ENCODE measurements around the gene CCL2. TPM values are rescaled to one million over a fixed set of nuclear protein-coding genes. Genes with fewer than 3 reads are reported as not detected.

The CCL2 gene
- total RNA-seq, 1 experiment from 2014 or later = 1.4 TPM

DNA sequence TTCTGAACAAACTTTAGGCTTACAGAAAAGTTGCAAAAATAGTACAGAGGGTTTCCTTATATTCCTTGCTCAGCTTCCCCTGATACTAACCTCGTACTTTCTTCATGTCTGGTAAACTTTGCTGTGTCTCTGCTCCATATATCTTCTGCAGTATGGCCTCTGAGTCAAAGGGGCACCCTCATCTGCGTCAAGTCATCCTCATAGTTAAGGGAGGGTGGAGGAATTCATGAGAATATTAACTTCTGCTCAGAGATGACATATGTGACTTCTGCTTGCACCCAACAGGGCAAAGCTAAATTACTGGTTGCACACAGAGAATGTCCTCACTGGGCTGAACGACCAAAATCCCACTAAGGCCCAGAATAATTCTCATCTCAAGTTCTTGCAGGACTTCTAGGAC is 10.6 kb downstream of the CCL2 start:
- Mint-ChIP-seq H3K36me3 (ENCODE audit: insufficient read depth in 1 of 3, low read depth in 3 of 3) (no peaks in the 10 kb centered on the region), H3K27ac (no peak overlapping the region), H3K27me3 (ENCODE audit: low read depth) (peaks cover 18% of the 10 kb centered on the region), H3K4me1 (no peaks in the 10 kb centered on the region), H3K4me3 (no peak overlapping the region), H3K9me3 (no peaks in the 10 kb centered on the region)
- H3K79me2 ChIP-seq (ENCODE audit: insufficient read depth, low read length) = no peaks in the 10 kb centered on the region
- no peak overlapping the region for H3K14ac ChIP-seq (ENCODE audit: insufficient read depth, low read length)
- no peak overlapping the region for H2BK15ac ChIP-seq (ENCODE audit: low read depth, low read length)
- no peak overlapping the region for H3K9ac ChIP-seq (ENCODE audit: extremely low read depth, insufficient read length, low read length)
- H3K18ac ChIP-seq (ENCODE audit: insufficient read length, low read depth, low read length) = no peak overlapping the region
- H3K4me2 ChIP-seq (ENCODE audit: insufficient read depth, insufficient read length, low read length) = no peak overlapping the region
- H2BK120ac ChIP-seq (ENCODE audit: low read depth, low read length, poor library complexity, severe bottlenecking) = no peak overlapping the region
- H3K56ac ChIP-seq (ENCODE audit: insufficient read length, low read depth, low read length) = no peak overlapping the region
- H2BK20ac ChIP-seq (ENCODE audit: low read depth, low read length, poor library complexity, severe bottlenecking) = no peak overlapping the region
- no peak overlapping the region for H4K8ac ChIP-seq (replicated peaks; ENCODE audit: insufficient read length, low read depth, low read length)
- no peak overlapping the region for H4K5ac ChIP-seq (ENCODE audit: insufficient read length, low read depth, low read length)
- no peaks in the 10 kb centered on the region for H3K79me1 ChIP-seq (ENCODE audit: insufficient read depth, low read depth, low read length, poor library complexity, severe bottlenecking)
- H3T11ph ChIP-seq (ENCODE audit: low read length) = no peak overlapping the region
- no peaks in the 10 kb centered on the region for H3K9me3 ChIP-seq (ENCODE audit: control insufficient read depth, low read depth, low read length)
- no peak overlapping the region for H2AFZ ChIP-seq (ENCODE audit: low read length)
- no CpG with 5 or more reads among the region's 3 CpGs for WGBS (ENCODE audit: extremely low coverage, insufficient read length, low lambda C conversion rate)
- H3K4me1 ChIP-seq (ENCODE audit: insufficient read depth, low read length) = no peaks in the 10 kb centered on the region
- no peaks in the 10 kb centered on the region for H4K20me1 ChIP-seq (ENCODE audit: control insufficient read depth, insufficient read depth, insufficient read length)
- TF ChIP-seq, protein P1, sequence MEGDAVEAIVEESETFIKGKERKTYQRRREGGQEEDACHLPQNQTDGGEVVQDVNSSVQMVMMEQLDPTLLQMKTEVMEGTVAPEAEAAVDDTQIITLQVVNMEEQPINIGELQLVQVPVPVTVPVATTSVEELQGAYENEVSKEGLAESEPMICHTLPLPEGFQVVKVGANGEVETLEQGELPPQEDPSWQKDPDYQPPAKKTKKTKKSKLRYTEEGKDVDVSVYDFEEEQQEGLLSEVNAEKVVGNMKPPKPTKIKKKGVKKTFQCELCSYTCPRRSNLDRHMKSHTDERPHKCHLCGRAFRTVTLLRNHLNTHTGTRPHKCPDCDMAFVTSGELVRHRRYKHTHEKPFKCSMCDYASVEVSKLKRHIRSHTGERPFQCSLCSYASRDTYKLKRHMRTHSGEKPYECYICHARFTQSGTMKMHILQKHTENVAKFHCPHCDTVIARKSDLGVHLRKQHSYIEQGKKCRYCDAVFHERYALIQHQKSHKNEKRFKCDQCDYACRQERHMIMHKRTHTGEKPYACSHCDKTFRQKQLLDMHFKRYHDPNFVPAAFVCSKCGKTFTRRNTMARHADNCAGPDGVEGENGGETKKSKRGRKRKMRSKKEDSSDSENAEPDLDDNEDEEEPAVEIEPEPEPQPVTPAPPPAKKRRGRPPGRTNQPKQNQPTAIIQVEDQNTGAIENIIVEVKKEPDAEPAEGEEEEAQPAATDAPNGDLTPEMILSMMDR (conservative IDR thresholded peaks at IDR 0.05) = no peak
- H2BK12ac ChIP-seq (ENCODE audit: insufficient read length, low read depth, low read length) = no peak overlapping the region
- no peak overlapping the region for H3K27ac ChIP-seq (ENCODE audit: insufficient read length, low read depth, low read length)
- DNase-seq = no peak
- no peak overlapping the region for H4K91ac ChIP-seq (ENCODE audit: insufficient read length, low read depth, low read length)
- H3K27me3 ChIP-seq (ENCODE audit: insufficient read depth, low read length) = no peaks in the 10 kb centered on the region
- H2AK5ac ChIP-seq (ENCODE audit: insufficient read length, low read length) = no peak overlapping the region
- H2BK5ac ChIP-seq (ENCODE audit: insufficient read length, low read length) = no peak overlapping the region
- H3K23ac ChIP-seq (ENCODE audit: insufficient read length, low read depth, low read length) = no peak overlapping the region
- H3K23me2 ChIP-seq (ENCODE audit: insufficient read length, low read depth, low read length, poor library complexity, severe bottlenecking) = no peaks in the 10 kb centered on the region
- H3K4ac ChIP-seq (ENCODE audit: low read depth, low read length) = no peak overlapping the region
